Neural cell (in vitro differentiated cells): ENCODE measurements around the gene RBP4. TPM values are rescaled to one million over a fixed set of nuclear protein-coding genes. Genes with fewer than 3 reads are reported as not detected.

Source experiments
- H2AFZ ChIP-seq: fragments of 200-600, 300-800 bp; sonication (generic), shearing (Covaris generic); 2 replicates; pipeline ENCODE4 v1.6.0; 2014; ENCODE audit warnings: low read depth, mild to moderate bottlenecking, antibody characterized with exemption, low read length, moderate library complexity
- H3F3A ChIP-seq: fragments of 200-600 bp; shearing (Covaris generic); 2 replicates; pipeline ENCODE4 v1.6.1; 2016; ENCODE audit warnings: mild to moderate bottlenecking, moderate library complexity, mixed read lengths, antibody characterized with exemption, low read length; ENCODE audit not compliant: insufficient read depth, poor library complexity, severe bottlenecking
- H3K27ac ChIP-seq: fragments of 200-600, 300-800 bp; sonication (generic), shearing (Covaris generic); 2 replicates; pipeline ENCODE4 v1.5.1; 2014; ENCODE audit warnings: mild to moderate bottlenecking, low read length, moderate library complexity
- H3K27me3 ChIP-seq: fragments of 300-800, 200-600 bp; sonication (generic), shearing (Covaris generic); 2 replicates; pipeline ENCODE4 v1.6.0; 2014; ENCODE audit warnings: mild to moderate bottlenecking, low read depth, low read length, moderate library complexity; ENCODE audit not compliant: insufficient read depth
- H3K36me3 ChIP-seq: fragments of 300-800, 200-600 bp; sonication (generic), shearing (Covaris generic); 2 replicates; pipeline ENCODE4 v1.5.1; 2014; ENCODE audit warnings: mild to moderate bottlenecking, antibody characterized with exemption, low read length, moderate library complexity; ENCODE audit not compliant: insufficient read depth
- H3K4me2 ChIP-seq: fragments of 300-800, 200-600 bp; sonication (generic), shearing (Covaris generic); 2 replicates; pipeline ENCODE4 v1.6.0; 2014; ENCODE audit warnings: mild to moderate bottlenecking, low read length
- H3K4me3 ChIP-seq: fragments of 300-800, 200-600 bp; sonication (generic), shearing (Covaris generic); 2 replicates; pipeline ENCODE4 v1.5.1; 2014; ENCODE audit warnings: mild to moderate bottlenecking, low read length, moderate library complexity
- H3K79me2 ChIP-seq: fragments of 200-600 bp; shearing (Covaris generic); replicated peaks from 2 replicates; pipeline ENCODE4 v1.6.0; 2014; ENCODE audit warnings: mild to moderate bottlenecking, low read length, moderate library complexity; ENCODE audit not compliant: insufficient read depth
- H3K9ac ChIP-seq: fragments of 300-800, 200-600 bp; sonication (generic), shearing (Covaris generic); 2 replicates; pipeline ENCODE4 v1.6.1; 2016; ENCODE audit warnings: mild to moderate bottlenecking, low read length, mixed read lengths
- H3K9me2 ChIP-seq: fragments of 200-600 bp; shearing (Covaris generic); 2 replicates; pipeline ENCODE4 v1.6.1; 2016; ENCODE audit warnings: mild to moderate bottlenecking, low read length, mixed read lengths; ENCODE audit not compliant: insufficient read depth
- H3K9me3 ChIP-seq: fragments of 200-600, 300-800 bp; sonication (generic), shearing (Covaris generic); 2 replicates; pipeline ENCODE4 v1.6.1; 2016; ENCODE audit warnings: mild to moderate bottlenecking, mixed run types, low read length, moderate library complexity, mixed read lengths
- H4K20me1 ChIP-seq: fragments of 200-600 bp; shearing (Covaris generic); 2 replicates; pipeline ENCODE4 v1.6.1; 2016; ENCODE audit warnings: mild to moderate bottlenecking, mixed run types; ENCODE audit not compliant: insufficient read depth
- EP300 ChIP-seq: fragments of 450-650 bp; conservative IDR thresholded peaks from 2 replicates; pipeline ENCODE4 v1.6.1; 2014; ENCODE audit warnings: antibody characterized with exemption, mild to moderate bottlenecking, moderate library complexity; ENCODE audit not compliant: poor library complexity, severe bottlenecking
- EZH2 ChIP-seq: fragments of 200-600, 300-800 bp; shearing (Covaris generic), sonication (generic); IDR thresholded peaks from 2 replicates; pipeline ENCODE4 v1.6.1; 2014; ENCODE audit warnings: antibody characterized with exemption, low read length, borderline replicate concordance, mild to moderate bottlenecking; ENCODE audit not compliant: insufficient read depth, poor library complexity, severe bottlenecking
- MXI1 ChIP-seq: fragments of 450-650 bp; conservative IDR thresholded peaks from 2 replicates; pipeline ENCODE4 v1.6.1; 2014; ENCODE audit warnings: antibody characterized with exemption, mild to moderate bottlenecking; ENCODE audit not compliant: poor library complexity, severe bottlenecking
- POLR2AphosphoS5 ChIP-seq: IDR thresholded peaks from 2 replicates; pipeline ENCODE4 v1.6.1; 2012
- RAD21 ChIP-seq: fragments of 450-650 bp; conservative IDR thresholded peaks from 2 replicates; pipeline ENCODE4 v1.6.1; 2014; ENCODE audit warnings: antibody characterized with exemption, mild to moderate bottlenecking, moderate library complexity
- SMC3 ChIP-seq: fragments of 450-650 bp; conservative IDR thresholded peaks from 2 replicates; pipeline ENCODE4 v1.6.1; 2014; ENCODE audit warnings: antibody characterized with exemption, mild to moderate bottlenecking, moderate library complexity; ENCODE audit not compliant: poor library complexity
- TAF1 ChIP-seq: IDR thresholded peaks from 2 replicates; pipeline ENCODE4 v1.6.1; 2012; ENCODE audit warnings: low read depth
- polyA plus RNA-seq: library from polyadenylated mRNA; depleted of rRNA; stranded (reverse); fragments of >200 nt; gene quantifications from 2 replicates; pipeline ENCODE4 v1.2.3, GENCODE V29; 2014
- TF ChIP-seq, protein P1 (sequence below): IDR thresholded peaks from 2 replicates; pipeline ENCODE4 v1.6.1; 2012; ENCODE audit warnings: borderline replicate concordance
- TF ChIP-seq, protein P2 (sequence below): fragments of 450-650 bp; IDR thresholded peaks from 2 replicates; pipeline ENCODE4 v1.5.1; 2014; ENCODE audit warnings: antibody characterized with exemption, mild to moderate bottlenecking, moderate library complexity; ENCODE audit not compliant: poor library complexity, severe bottlenecking

The RBP4 gene
- polyA plus RNA-seq, 1 donor from 2014 or later: 0.73 TPM

DNA sequence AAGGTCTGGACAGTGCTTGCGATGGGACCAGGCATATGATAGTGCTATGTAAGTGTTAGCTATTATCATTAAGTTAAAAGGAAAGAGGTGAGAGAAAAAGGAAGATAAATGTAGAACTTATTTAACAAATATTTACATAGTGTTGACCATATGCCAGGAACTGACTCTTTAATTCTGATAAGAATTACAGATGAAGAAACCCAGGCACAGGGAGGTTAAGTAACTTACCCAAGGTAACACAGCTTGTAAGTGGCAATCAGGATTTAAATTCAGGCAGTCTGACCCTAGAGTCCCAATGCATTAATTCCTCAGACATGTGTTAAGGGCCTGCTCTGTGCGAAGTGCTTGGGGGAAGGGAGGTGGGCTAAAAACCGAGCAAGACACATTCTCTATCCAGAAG lies 23.5 kb downstream of the RBP4 start:
- Histone ChIP-seq H3K27ac (no peak overlapping the region), H3K4me2 (no peak overlapping the region), H3K9ac (no peak overlapping the region), H3K9me3 (no peaks in the 10 kb centered on the region), H4K20me1 (no peaks in the 10 kb centered on the region), H3F3A (no peaks in the 10 kb centered on the region), H3K9me2 (no peaks in the 10 kb centered on the region), H3K27me3 (no peaks in the 10 kb centered on the region), H3K4me3 (no peak overlapping the region), H3K79me2 (no peaks in the 10 kb centered on the region), H3K36me3 (no peaks in the 10 kb centered on the region), H2AFZ (no peak overlapping the region)
- TF ChIP-seq POLR2AphosphoS5 (no peak), SMC3 (no peak), RAD21 (no peak), EZH2 (no peak), MXI1 (no peak), EP300 (no peak), TAF1 (no peak)
- TF ChIP-seq, protein P1, sequence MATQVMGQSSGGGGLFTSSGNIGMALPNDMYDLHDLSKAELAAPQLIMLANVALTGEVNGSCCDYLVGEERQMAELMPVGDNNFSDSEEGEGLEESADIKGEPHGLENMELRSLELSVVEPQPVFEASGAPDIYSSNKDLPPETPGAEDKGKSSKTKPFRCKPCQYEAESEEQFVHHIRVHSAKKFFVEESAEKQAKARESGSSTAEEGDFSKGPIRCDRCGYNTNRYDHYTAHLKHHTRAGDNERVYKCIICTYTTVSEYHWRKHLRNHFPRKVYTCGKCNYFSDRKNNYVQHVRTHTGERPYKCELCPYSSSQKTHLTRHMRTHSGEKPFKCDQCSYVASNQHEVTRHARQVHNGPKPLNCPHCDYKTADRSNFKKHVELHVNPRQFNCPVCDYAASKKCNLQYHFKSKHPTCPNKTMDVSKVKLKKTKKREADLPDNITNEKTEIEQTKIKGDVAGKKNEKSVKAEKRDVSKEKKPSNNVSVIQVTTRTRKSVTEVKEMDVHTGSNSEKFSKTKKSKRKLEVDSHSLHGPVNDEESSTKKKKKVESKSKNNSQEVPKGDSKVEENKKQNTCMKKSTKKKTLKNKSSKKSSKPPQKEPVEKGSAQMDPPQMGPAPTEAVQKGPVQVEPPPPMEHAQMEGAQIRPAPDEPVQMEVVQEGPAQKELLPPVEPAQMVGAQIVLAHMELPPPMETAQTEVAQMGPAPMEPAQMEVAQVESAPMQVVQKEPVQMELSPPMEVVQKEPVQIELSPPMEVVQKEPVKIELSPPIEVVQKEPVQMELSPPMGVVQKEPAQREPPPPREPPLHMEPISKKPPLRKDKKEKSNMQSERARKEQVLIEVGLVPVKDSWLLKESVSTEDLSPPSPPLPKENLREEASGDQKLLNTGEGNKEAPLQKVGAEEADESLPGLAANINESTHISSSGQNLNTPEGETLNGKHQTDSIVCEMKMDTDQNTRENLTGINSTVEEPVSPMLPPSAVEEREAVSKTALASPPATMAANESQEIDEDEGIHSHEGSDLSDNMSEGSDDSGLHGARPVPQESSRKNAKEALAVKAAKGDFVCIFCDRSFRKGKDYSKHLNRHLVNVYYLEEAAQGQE: no peak
- TF ChIP-seq, protein P2, sequence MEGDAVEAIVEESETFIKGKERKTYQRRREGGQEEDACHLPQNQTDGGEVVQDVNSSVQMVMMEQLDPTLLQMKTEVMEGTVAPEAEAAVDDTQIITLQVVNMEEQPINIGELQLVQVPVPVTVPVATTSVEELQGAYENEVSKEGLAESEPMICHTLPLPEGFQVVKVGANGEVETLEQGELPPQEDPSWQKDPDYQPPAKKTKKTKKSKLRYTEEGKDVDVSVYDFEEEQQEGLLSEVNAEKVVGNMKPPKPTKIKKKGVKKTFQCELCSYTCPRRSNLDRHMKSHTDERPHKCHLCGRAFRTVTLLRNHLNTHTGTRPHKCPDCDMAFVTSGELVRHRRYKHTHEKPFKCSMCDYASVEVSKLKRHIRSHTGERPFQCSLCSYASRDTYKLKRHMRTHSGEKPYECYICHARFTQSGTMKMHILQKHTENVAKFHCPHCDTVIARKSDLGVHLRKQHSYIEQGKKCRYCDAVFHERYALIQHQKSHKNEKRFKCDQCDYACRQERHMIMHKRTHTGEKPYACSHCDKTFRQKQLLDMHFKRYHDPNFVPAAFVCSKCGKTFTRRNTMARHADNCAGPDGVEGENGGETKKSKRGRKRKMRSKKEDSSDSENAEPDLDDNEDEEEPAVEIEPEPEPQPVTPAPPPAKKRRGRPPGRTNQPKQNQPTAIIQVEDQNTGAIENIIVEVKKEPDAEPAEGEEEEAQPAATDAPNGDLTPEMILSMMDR: no peak

DNA sequence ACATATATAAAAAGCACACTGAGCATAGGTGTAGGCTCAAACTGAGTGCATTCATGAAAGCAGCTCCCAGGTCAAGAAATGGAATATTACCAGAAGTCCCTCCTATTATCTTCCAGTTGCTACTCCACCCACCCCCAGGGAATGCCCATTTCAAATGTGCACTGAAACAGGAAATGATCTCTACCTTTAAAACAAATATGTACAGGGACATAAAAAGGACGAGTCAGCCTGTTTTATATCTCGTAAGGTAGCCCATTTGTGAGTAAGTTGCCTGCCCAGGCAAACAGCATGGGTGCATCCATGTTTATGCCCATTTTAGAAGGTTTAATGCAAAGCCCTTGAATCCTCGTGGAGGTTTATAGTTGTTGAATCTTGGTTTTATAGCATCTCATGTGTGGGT lies 24.1 kb downstream of the RBP4 start:
- H3K4me3 ChIP-seq: no peak overlapping the region
- H2AFZ ChIP-seq: no peak overlapping the region
- no peaks in the 10 kb centered on the region for H3K9me2 ChIP-seq
- H3F3A ChIP-seq: no peaks in the 10 kb centered on the region
- no peak overlapping the region for H3K9ac ChIP-seq
- H3K36me3 ChIP-seq: no peaks in the 10 kb centered on the region
- H3K9me3 ChIP-seq: no peaks in the 10 kb centered on the region
- H3K4me2 ChIP-seq: no peak overlapping the region
- no peak overlapping the region for H3K27ac ChIP-seq
- no peaks in the 10 kb centered on the region for H4K20me1 ChIP-seq
- TF ChIP-seq EP300 (no peak), TAF1 (no peak), RAD21 (no peak), SMC3 (no peak), MXI1 (no peak)
- TF ChIP-seq, protein P1: no peak
- TF ChIP-seq, protein P2: no peak
- no peaks in the 10 kb centered on the region for H3K79me2 ChIP-seq
- H3K27me3 ChIP-seq: no peaks in the 10 kb centered on the region
